HEK293T (cell line): Measurements from ENCODE around the gene INSRR.

Experiments used
- CTCF ChIA-PET: fragments of 350-600 bp; formaldehyde crosslinking; extraction: SDS; loops from one replicate; lab custom pipeline; 2021; ENCODE audit warnings: antibody characterized with exemption, inconsistent platforms; lab: Yijun Ruan, JAX
- POLR2A ChIA-PET: fragments of 350-600 bp; formaldehyde crosslinking; extraction: SDS; loops from one replicate; lab custom pipeline; 2020; ENCODE audit warnings: antibody characterized with exemption, inconsistent platforms; lab: Yijun Ruan, JAX
- DNase-seq: peaks from one replicate; pipeline ENCODE4 v3.0.0; 2012; ENCODE audit warnings: mixed read lengths; ENCODE audit errors: extremely low spot score
- ARNT ChIP-seq: fragments of 450-650 bp; IDR thresholded peaks from 2 replicates; pipeline ENCODE4 v1.6.1; 2017; ENCODE audit warnings: mild to moderate bottlenecking
- BHLHE40 ChIP-seq: fragments of 450-650 bp; IDR thresholded peaks from 2 replicates; pipeline ENCODE4 v1.6.1; 2016; ENCODE audit warnings: mild to moderate bottlenecking, moderate library complexity, borderline replicate concordance
- CTBP1 ChIP-seq: fragments of 450-650 bp; IDR thresholded peaks from 2 replicates; pipeline ENCODE4 v1.6.1; 2016; ENCODE audit warnings: borderline replicate concordance
- ELF4 ChIP-seq: fragments of 450-650 bp; IDR thresholded peaks from 2 replicates; pipeline ENCODE4 v1.6.1; 2017; ENCODE audit warnings: antibody characterized with exemption
- FOXA1 ChIP-seq: fragments of 450-650 bp; IDR thresholded peaks from 2 replicates; pipeline ENCODE4 v1.6.1; 2016; ENCODE audit warnings: mild to moderate bottlenecking
- FOXK2 ChIP-seq: fragments of 450-650 bp; IDR thresholded peaks from 2 replicates; pipeline ENCODE4 v1.6.1; 2016; ENCODE audit warnings: mild to moderate bottlenecking
- FOXM1 ChIP-seq: fragments of 450-650 bp; IDR thresholded peaks from 2 replicates; pipeline ENCODE4 v1.6.1; 2017; ENCODE audit warnings: mild to moderate bottlenecking, borderline replicate concordance
- HDGF ChIP-seq: fragments of 450-650 bp; IDR thresholded peaks from 2 replicates; pipeline ENCODE4 v1.6.1; 2017; ENCODE audit warnings: antibody characterized with exemption, borderline replicate concordance
- L3MBTL2 ChIP-seq: fragments of 450-650 bp; conservative IDR thresholded peaks from 2 replicates; pipeline ENCODE4 v1.6.1; 2016; ENCODE audit warnings: mild to moderate bottlenecking
- LEF1 ChIP-seq: fragments of 450-650 bp; IDR thresholded peaks from 2 replicates; pipeline ENCODE4 v1.6.1; 2017; ENCODE audit warnings: mild to moderate bottlenecking, borderline replicate concordance
- NFRKB ChIP-seq: fragments of 450-650 bp; IDR thresholded peaks from 2 replicates; pipeline ENCODE4 v1.6.1; 2016; ENCODE audit warnings: mild to moderate bottlenecking, moderate library complexity
- SP1 ChIP-seq: fragments of 450-650 bp; IDR thresholded peaks from 2 replicates; pipeline ENCODE4 v1.6.1; 2017
- SUZ12 ChIP-seq: fragments of 450-650 bp; IDR thresholded peaks from 2 replicates; pipeline ENCODE4 v1.6.1; 2016; ENCODE audit warnings: mild to moderate bottlenecking
- TARDBP ChIP-seq: fragments of 450-650 bp; IDR thresholded peaks from 2 replicates; pipeline ENCODE4 v1.6.1; 2016
- ZNF384 ChIP-seq: fragments of 450-650 bp; IDR thresholded peaks from 2 replicates; pipeline ENCODE4 v1.6.1; 2016
- TF ChIP-seq, protein P1 (sequence below): fragments of 450-650 bp; IDR thresholded peaks from 2 replicates; pipeline ENCODE4 v1.6.1; 2016

Gene INSRR

GRCh38 chr1:156841295-156841855, 17.5 kb downstream of the INSRR start:
- DNase-seq = no peak
- POLR2A ChIA-PET = interaction anchor here (1.1 to 1.7 kb wide), 2 partner anchors 19 to 94 kb away, joined by 4 to 5 read pairs; partner anchors contain the start of gene NTRK1
- CTCF ChIA-PET = interaction anchor here (0.7 to 2.3 kb wide), 3 partner anchors 19 to 116 kb away, joined by 3 to 8 read pairs (median 4); partner anchors contain the start of gene NTRK1
- no peak for TF ChIP-seq FOXK2
- TF ChIP-seq, protein P1, sequence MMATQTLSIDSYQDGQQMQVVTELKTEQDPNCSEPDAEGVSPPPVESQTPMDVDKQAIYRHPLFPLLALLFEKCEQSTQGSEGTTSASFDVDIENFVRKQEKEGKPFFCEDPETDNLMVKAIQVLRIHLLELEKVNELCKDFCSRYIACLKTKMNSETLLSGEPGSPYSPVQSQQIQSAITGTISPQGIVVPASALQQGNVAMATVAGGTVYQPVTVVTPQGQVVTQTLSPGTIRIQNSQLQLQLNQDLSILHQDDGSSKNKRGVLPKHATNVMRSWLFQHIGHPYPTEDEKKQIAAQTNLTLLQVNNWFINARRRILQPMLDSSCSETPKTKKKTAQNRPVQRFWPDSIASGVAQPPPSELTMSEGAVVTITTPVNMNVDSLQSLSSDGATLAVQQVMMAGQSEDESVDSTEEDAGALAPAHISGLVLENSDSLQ = no peak

GRCh38 chr1:156840898-156841279, 18.0 kb downstream of the INSRR start:
- ChIA-PET POLR2A (interaction anchor here (1.1 to 1.7 kb wide), 2 partner anchors 20 to 94 kb away, joined by 4 to 5 read pairs; partner anchors contain the start of gene NTRK1), CTCF (interaction anchor here (1.3 to 2.3 kb wide), 2 partner anchors 19 to 87 kb away, joined by 4 to 8 read pairs; partner anchors contain the start of gene NTRK1)
- TF ChIP-seq HDGF = no peak
- TF ChIP-seq L3MBTL2 = no peak
- TF ChIP-seq BHLHE40 = no peak
- TF ChIP-seq ZNF384 = no peak
- TF ChIP-seq NFRKB = no peak
- DNase-seq = no peak

GRCh38 chr1:156840186-156840897, 18.6 kb downstream of the INSRR start:
- TF ChIP-seq, protein P1 = no peak
- TF ChIP-seq TARDBP (no peak), L3MBTL2 (no peak), SP1 (no peak), FOXA1 (no peak), FOXM1 (no peak), ARNT (no peak), LEF1 (no peak), FOXK2 (no peak), HDGF (no peak)
- CTCF ChIA-PET = interaction anchor here (0.5 to 2.3 kb wide), 2 partner anchors 20 to 52 kb away, joined by 3 to 8 read pairs; partner anchors contain the start of gene NTRK1
- DNase-seq = no peak
- POLR2A ChIA-PET = interaction anchor here (1.7 kb wide), 1 partner anchor 20 kb away, joined by 5 read pairs; the partner anchor contains the start of gene NTRK1

- CTCF ChIA-PET = interaction anchor here (0.5 to 3.7 kb wide), 19 partner anchors 8 to 310 kb away, joined by 3 to 62 read pairs (median 4); partner anchors contain the start of gene NTRK1
- no peak for TF ChIP-seq FOXA1
- TF ChIP-seq, protein P1 = no peak
- TF ChIP-seq ELF4 = no peak
- no peak for TF ChIP-seq HDGF
- no peak for TF ChIP-seq BHLHE40
- TF ChIP-seq LEF1 = no peak
- no peak for TF ChIP-seq ZNF384
- no peak for TF ChIP-seq ARNT
- POLR2A ChIA-PET = no interaction called here
- DNase-seq = no peak
Observed at GRCh38 chr1:156839426-156840109, 19.3 kb downstream of the INSRR start.

- ChIA-PET CTCF (interaction anchor here (0.5 to 3.7 kb wide), 24 partner anchors 9 to 311 kb away, joined by 3 to 62 read pairs (median 4); partner anchors contain the start of genes LRRC71 and NTRK1), POLR2A (interaction anchor here (1.0 kb wide), 1 partner anchor 52 kb away, joined by 3 read pairs; no protein-coding TSS in a partner anchor)
- TF ChIP-seq ELF4 (no peak), NFRKB (no peak), HDGF (no peak), FOXK2 (no peak), SP1 (no peak)
- TF ChIP-seq, protein P1 = no peak
- DNase-seq = peak; percentile 86
Observed at GRCh38 chr1:156838972-156839371, 19.9 kb downstream of the INSRR start.

GRCh38 chr1:156836892-156837291, 22.0 kb downstream of the INSRR start:
- CTCF ChIA-PET = interaction anchor here (0.6 to 3.7 kb wide), 7 partner anchors 13 to 91 kb away, joined by 3 to 62 read pairs (median 3); partner anchors contain the start of gene NTRK1
- no peak for TF ChIP-seq NFRKB
- no peak for TF ChIP-seq LEF1
- TF ChIP-seq FOXA1 = no peak
- no peak for TF ChIP-seq SUZ12
- TF ChIP-seq ELF4 = no peak
- TF ChIP-seq SP1 = no peak
- TF ChIP-seq ZNF384 = no peak
- TF ChIP-seq FOXK2 = no peak
- TF ChIP-seq CTBP1 = no peak
- TF ChIP-seq TARDBP = no peak
- TF ChIP-seq, protein P1 = no peak
- TF ChIP-seq L3MBTL2 = no peak
- DNase-seq = no peak
- POLR2A ChIA-PET = interaction anchor here (1.4 kb wide), 1 partner anchor 109 kb away, joined by 5 read pairs; the partner anchor contains the start of genes ISG20L2 and METTL25B
